RPMI7951 (cell line): ENCODE data around the gene APMAP. TPM values are rescaled to one million over a fixed set of nuclear protein-coding genes. Genes with fewer than 3 reads are reported as not detected.
"Not testable (repeated sequence)": the region's sequence is repeated elsewhere in the genome, so short reads cannot be mapped to it uniquely, and the experiment has no call there.

Source experiments
- DNase-seq: peaks from one replicate; pipeline ENCODE4 v3.0.0-alpha.2; 2012; ENCODE audit warnings: low read depth
- total RNA-seq: library from RNA; depleted of rRNA; stranded (reverse); fragments of >200 nt; shearing (Covaris generic); gene quantifications from 2 replicates; pipeline ENCODE4 v1.2.3, GENCODE V29; 2014

Gene APMAP
- total RNA-seq, 1 experiment from 2014 or later = 214 TPM

GRCh38 chr20:24952376-24953208 is 40.0 kb downstream of the APMAP start:
- DNase-seq = no peak

- DNase-seq = no peak
Measured at GRCh38 chr20:24951536-24952083, 40.9 kb downstream of the APMAP start.

- DNase-seq = peak; percentile 27
Measured at GRCh38 chr20:24950836-24951525, 41.6 kb downstream of the APMAP start.

GRCh38 chr20:24950128-24950835 is 42.3 kb downstream of the APMAP start:
- no peak for DNase-seq

GRCh38 chr20:24949756-24950127 is 42.8 kb downstream of the APMAP start:
- peak; percentile 51 for DNase-seq

- DNase-seq = peak; percentile 95
Measured at GRCh38 chr20:24948939-24949679, 43.4 kb downstream of the APMAP start, which contains the start of gene CST7. TSS of gene CST7 (plus strand) at chr20:24949269. CDS start at chr20:24949506, 237 bp downstream.

GRCh38 chr20:24948396-24948938 is 44.1 kb downstream of the APMAP start:
- not testable (repeated sequence) for DNase-seq

GRCh38 chr20:24946376-24946775 is 46.2 kb downstream of the APMAP start:
- DNase-seq = not testable (repeated sequence)

- no peak for DNase-seq
Measured at GRCh38 chr20:24943731-24944130, 48.8 kb downstream of the APMAP start.

GRCh38 chr20:24943196-24943595 is 49.4 kb downstream of the APMAP start:
- DNase-seq = no peak

GRCh38 chr20:24942679-24943078 is 49.9 kb downstream of the APMAP start:
- DNase-seq = no peak

GRCh38 chr20:24939036-24939435 is 53.5 kb downstream of the APMAP start:
- no peak for DNase-seq

- no peak for DNase-seq
Measured at GRCh38 chr20:24938498-24938897, 54.1 kb downstream of the APMAP start.

- DNase-seq = no peak
Measured at GRCh38 chr20:24937579-24937978, 55.0 kb downstream of the APMAP start.

- no peak for DNase-seq
Measured at GRCh38 chr20:24936526-24937407, 55.8 kb downstream of the APMAP start.

GRCh38 chr20:24935766-24936525 is 56.6 kb downstream of the APMAP start:
- DNase-seq = peak; percentile 49

- no peak for DNase-seq
Measured at GRCh38 chr20:24935140-24935539, 57.4 kb downstream of the APMAP start.

- no peak for DNase-seq
Measured at GRCh38 chr20:24934716-24935115, 57.8 kb downstream of the APMAP start.

- no peak for DNase-seq
Measured at GRCh38 chr20:24934101-24934661, 58.4 kb downstream of the APMAP start.
